Stimulated activated CD4-positive, alpha-beta T cell treated with anti-CD3 and anti-CD28 coated beads, Interleukin-4, amount 100 ng/mL, for 4 hours (primary cell): Measurements from ENCODE around the gene OPRL1.

Experiments used
- DNase-seq, 2 experiments: peaks; one replicate each; pipeline ENCODE4 v3.0.0-alpha.2; 2020

OPRL1 gene

GRCh38 chr20:64056889-64057627, 22.8 kb upstream of the OPRL1 start:
- DNase-seq: no peak

GRCh38 chr20:64057628-64058498, 22.0 kb upstream of the OPRL1 start:
- peak; percentile 70 to 82 for DNase-seq

GRCh38 chr20:64058536-64058935, 21.3 kb upstream of the OPRL1 start:
- DNase-seq: no peak

- no peak for DNase-seq
Measured at GRCh38 chr20:64062276-64062595, 17.6 kb upstream of the OPRL1 start.

GRCh38 chr20:64062596-64063388, 17.1 kb upstream of the OPRL1 start, which contains the start of gene TCEA2:
Gene TCEA2, plus strand, starts transcription at chr20:64063198. Its CDS starts 115 bp downstream, at chr20:64063313.
- DNase-seq: peak; percentile 93 to 95

- DNase-seq: peak in 1 of 2 experiments; percentile 37
Measured at GRCh38 chr20:64063389-64064144, 16.3 kb upstream of the OPRL1 start.

GRCh38 chr20:64064145-64064698, 15.7 kb upstream of the OPRL1 start:
- DNase-seq: no peak

- DNase-seq: no peak
Measured at GRCh38 chr20:64065062-64065973, 14.6 kb upstream of the OPRL1 start.

GRCh38 chr20:64065974-64066343, 13.9 kb upstream of the OPRL1 start:
- peak in 1 of 2 experiments; percentile 32 for DNase-seq

- DNase-seq: no peak
Measured at GRCh38 chr20:64067005-64067632, 12.8 kb upstream of the OPRL1 start.

- no peak for DNase-seq
Measured at GRCh38 chr20:64067733-64068307, 12.1 kb upstream of the OPRL1 start.

GRCh38 chr20:64068386-64069208, 11.3 kb upstream of the OPRL1 start:
- no peak for DNase-seq

GRCh38 chr20:64069209-64069613, 10.7 kb upstream of the OPRL1 start:
- no peak for DNase-seq

GRCh38 chr20:64069614-64070243, 10.2 kb upstream of the OPRL1 start:
- no peak for DNase-seq

- no peak for DNase-seq
Measured at GRCh38 chr20:64070244-64070993, 9.5 kb upstream of the OPRL1 start.

- DNase-seq: no peak
Measured at GRCh38 chr20:64071341-64072332, 8.2 kb upstream of the OPRL1 start.
